CD4-positive, alpha-beta T cell treated with Interferon alpha-2 for 1 hour (primary cell): ENCODE results near the gene ADSS1.

Experiments used
- DNase-seq, 2 donors: peaks; one replicate each; pipeline ENCODE4 v3.0.0-alpha.2; 2020 to 2022

ADSS1 gene

GRCh38 chr14:104723651-104724406 is at the start of gene ADSS1:
TSS of gene ADSS1 (plus strand) at chr14:104724229. CDS start at chr14:104724271, 42 bp downstream.
- DNase-seq = peak; percentile 47 to 65

GRCh38 chr14:104675447-104675846 is 48.6 kb upstream of the ADSS1 start:
- no peak for DNase-seq

- no peak for DNase-seq
These were observed 47.8 kb upstream of the ADSS1 start for GRCh38 chr14:104676130-104676693.

GRCh38 chr14:104676694-104677511 is 47.1 kb upstream of the ADSS1 start:
- no peak for DNase-seq

GRCh38 chr14:104677512-104678332 is 46.3 kb upstream of the ADSS1 start:
- DNase-seq = peak; percentile 48 to 62

GRCh38 chr14:104678346-104678745 is 45.7 kb upstream of the ADSS1 start:
- no peak for DNase-seq

GRCh38 chr14:104678901-104679705 is 44.9 kb upstream of the ADSS1 start:
- no peak for DNase-seq

- DNase-seq = no peak
These were observed 43.8 kb upstream of the ADSS1 start for GRCh38 chr14:104680056-104680805.

GRCh38 chr14:104680806-104681688 is 43.0 kb upstream of the ADSS1 start:
- peak in 1 of 2 donors; percentile 35 for DNase-seq

- DNase-seq = no peak
These were observed 42.3 kb upstream of the ADSS1 start for GRCh38 chr14:104681689-104682074.

GRCh38 chr14:104682107-104682593 is 41.9 kb upstream of the ADSS1 start:
- no peak for DNase-seq

- no peak for DNase-seq
These were observed 40.2 kb upstream of the ADSS1 start for GRCh38 chr14:104683653-104684448.

- DNase-seq = no peak
These were observed 39.6 kb upstream of the ADSS1 start for GRCh38 chr14:104684449-104684821.

- DNase-seq = no peak
These were observed 38.6 kb upstream of the ADSS1 start for GRCh38 chr14:104685216-104685997.

GRCh38 chr14:104685998-104686610 is 37.9 kb upstream of the ADSS1 start:
- no peak for DNase-seq

GRCh38 chr14:104686624-104687517 is 37.2 kb upstream of the ADSS1 start:
- DNase-seq = peak in 1 of 2 donors; percentile 33
